A673 (cell line): ENCODE results near the gene TAF7.
A peak's percentile ranks its signal among the peaks of the same experiment; 100 is the strongest.

ENCODE experiments used
- CTCF ChIP-seq: fragments of 300-800, 200-600 bp; sonication (generic); conservative IDR thresholded peaks from 2 replicates; pipeline ENCODE4 v1.5.1; 2017; ENCODE audit warnings: low read depth, mild to moderate bottlenecking, antibody characterized with exemption, low read length, moderate library complexity, mixed read lengths
- EZH2 ChIP-seq: fragments of 200-600 bp; sonication (generic); IDR thresholded peaks from 2 replicates; pipeline ENCODE4 v1.6.1; 2017; ENCODE audit warnings: borderline replicate concordance, low read depth, mild to moderate bottlenecking, mixed read lengths, antibody characterized with exemption, low read length; ENCODE audit not compliant: poor library complexity, severe bottlenecking

GRCh38 chr5:141354900-141355469 is 34.4 kb upstream of the TAF7 start, which contains the start of gene PCDHGA4:
- TF ChIP-seq CTCF (peak; percentile 50), EZH2 (no peak)
